Measurements from ENCODE around the gene PGGHG.

- no peak for TF ChIP-seq CTCF (IDR thresholded peaks at IDR 0.05; ENCODE audit: borderline replicate concordance, extremely low read depth, low read length, poor library complexity, severe bottlenecking)
- TF ChIP-seq EZH2 (IDR thresholded peaks at IDR 0.05; ENCODE audit: borderline replicate concordance, low read depth, low read length, severe bottlenecking), result no peak
These were observed 42.6 kb downstream of the PGGHG start for GRCh38 chr11:331358-332060.
